Stimulated activated CD4-positive, alpha-beta T cell treated with anti-CD3 and anti-CD28 coated beads, TNF-alpha, amount 100 ng/mL, for 24 hours (primary cell): ENCODE measurements around the gene RNU1-3.
"Not testable (repeated sequence)": the region's sequence is repeated elsewhere in the genome, so short reads cannot be mapped to it uniquely, and the experiment has no call there.

ENCODE experiments used
- DNase-seq, 3 experiments: peaks; one replicate each; pipeline ENCODE4 v3.0.0-alpha.2; 2020; ENCODE audit warnings: low read depth in 3 of 3

RNU1-3 gene

GRCh38 chr1:16666502-16667413 lies at the start of gene RNU1-3:
Gene RNU1-3, minus strand, starts transcription at chr1:16666948.
- DNase-seq, result not testable (repeated sequence)

GRCh38 chr1:16713480-16713879 lies 46.7 kb upstream of the RNU1-3 start:
- DNase-seq, result not testable (repeated sequence)

- DNase-seq, result not testable (repeated sequence)
These were observed 46.2 kb upstream of the RNU1-3 start for GRCh38 chr1:16712984-16713383.

- not testable (repeated sequence) for DNase-seq
These were observed 45.8 kb upstream of the RNU1-3 start for GRCh38 chr1:16712582-16712981.

- not testable (repeated sequence) for DNase-seq
These were observed 45.4 kb upstream of the RNU1-3 start for GRCh38 chr1:16712131-16712530.

GRCh38 chr1:16710618-16711017 lies 43.9 kb upstream of the RNU1-3 start:
- DNase-seq, result not testable (repeated sequence)

GRCh38 chr1:16709659-16710087 lies 42.9 kb upstream of the RNU1-3 start:
- not testable (repeated sequence) for DNase-seq

GRCh38 chr1:16708704-16709103 lies 42.0 kb upstream of the RNU1-3 start:
- DNase-seq, result not testable (repeated sequence)

GRCh38 chr1:16707130-16708093 lies 40.7 kb upstream of the RNU1-3 start:
- DNase-seq, result not testable (repeated sequence)

GRCh38 chr1:16706302-16706701 lies 39.6 kb upstream of the RNU1-3 start:
- DNase-seq, result not testable (repeated sequence)

- not testable (repeated sequence) for DNase-seq
These were observed 37.9 kb upstream of the RNU1-3 start for GRCh38 chr1:16704502-16705100.

- not testable (repeated sequence) for DNase-seq
These were observed 37.3 kb upstream of the RNU1-3 start for GRCh38 chr1:16704076-16704475.

- DNase-seq, result not testable (repeated sequence)
These were observed 36.9 kb upstream of the RNU1-3 start for GRCh38 chr1:16703602-16704001.

GRCh38 chr1:16703141-16703540 lies 36.4 kb upstream of the RNU1-3 start:
- DNase-seq, result not testable (repeated sequence)

GRCh38 chr1:16702280-16702679 lies 35.5 kb upstream of the RNU1-3 start:
- not testable (repeated sequence) for DNase-seq

GRCh38 chr1:16701189-16701588 lies 34.4 kb upstream of the RNU1-3 start:
- DNase-seq, result not testable (repeated sequence)

- DNase-seq, result not testable (repeated sequence)
These were observed 33.6 kb upstream of the RNU1-3 start for GRCh38 chr1:16700138-16700895.

GRCh38 chr1:16699440-16699839 lies 32.7 kb upstream of the RNU1-3 start:
- DNase-seq, result not testable (repeated sequence)

- not testable (repeated sequence) for DNase-seq
These were observed 30.4 kb upstream of the RNU1-3 start for GRCh38 chr1:16697152-16697551.

GRCh38 chr1:16696507-16697150 lies 29.9 kb upstream of the RNU1-3 start:
- DNase-seq, result not testable (repeated sequence)
